Large intestine (tissue), 3 donors: ENCODE data around the gene IGF1R. TPM values are rescaled to one million over a fixed set of nuclear protein-coding genes. Genes with fewer than 3 reads are reported as not detected.
A peak's percentile ranks its signal among the peaks of the same experiment; 100 is the strongest.

Source experiments
- DNase-seq, 2 donors: peaks; one replicate each; pipeline versions ENCODE4 v3.0.0 to v3.0.0-alpha.2; 2013
- H3K27ac ChIP-seq: one replicate; pipeline ENCODE4 v1.5.1; 2013; ENCODE audit warnings: low read length
- H3K27me3 ChIP-seq: 2 replicates; pipeline ENCODE4 v1.6.1; 2013; ENCODE audit warnings: low read length; ENCODE audit not compliant: control insufficient read depth, insufficient read depth
- H3K36me3 ChIP-seq: 2 replicates; pipeline ENCODE4 v1.6.1; 2013; ENCODE audit warnings: low read length; ENCODE audit not compliant: control insufficient read depth, insufficient read depth
- H3K4me1 ChIP-seq: one replicate; pipeline ENCODE4 v1.6.1; 2013; ENCODE audit warnings: low read length; ENCODE audit not compliant: control insufficient read depth, insufficient read depth
- H3K4me3 ChIP-seq: one replicate; pipeline ENCODE4 v1.5.1; 2013; ENCODE audit warnings: low read length
- H3K9me3 ChIP-seq: one replicate; pipeline ENCODE4 v1.6.1; 2013; ENCODE audit warnings: mild to moderate bottlenecking, low read depth, low read length, moderate library complexity; ENCODE audit not compliant: control insufficient read depth
- WGBS: methylation state at CpG from one replicate; pipeline ENCODE4 v1.1.5; 2013; ENCODE audit warnings: low lambda C conversion rate; ENCODE audit not compliant: insufficient coverage; 5-methylcytosine and 5-hydroxymethylcytosine counted together
- polyA plus RNA-seq: library from polyadenylated mRNA; unstranded; fragments of 120-200 nt; gene quantifications from one replicate; pipeline ENCODE4 v1.2.1, GENCODE V29; 2013

IGF1R gene
- polyA plus RNA-seq, 1 donor: 22.5 TPM

GRCh38 chr15:98941595-98942255 is 293.4 kb downstream of the IGF1R start:
- Histone ChIP-seq H3K4me1 (peaks cover 5% of the 10 kb centered on the region), H3K9me3 (no peaks in the 10 kb centered on the region), H3K4me3 (no peak overlapping the region), H3K36me3 (peaks cover 83% of the 10 kb centered on the region), H3K27me3 (no peaks in the 10 kb centered on the region), H3K27ac (no peak overlapping the region)
- WGBS: 44% methylated on average over 2 of the region's 5 CpGs
- peak in 1 of 2 donors; percentile 49 for DNase-seq

- Histone ChIP-seq H3K4me1 (peaks cover 5% of the 10 kb centered on the region), H3K36me3 (peaks cover 82% of the 10 kb centered on the region), H3K27ac (no peak overlapping the region), H3K27me3 (no peaks in the 10 kb centered on the region), H3K4me3 (no peak overlapping the region), H3K9me3 (no peaks in the 10 kb centered on the region)
- no CpG with 5 or more reads among the region's 7 CpGs for WGBS
- no peak for DNase-seq
These were observed 294.1 kb downstream of the IGF1R start for GRCh38 chr15:98942431-98942830.

DNA sequence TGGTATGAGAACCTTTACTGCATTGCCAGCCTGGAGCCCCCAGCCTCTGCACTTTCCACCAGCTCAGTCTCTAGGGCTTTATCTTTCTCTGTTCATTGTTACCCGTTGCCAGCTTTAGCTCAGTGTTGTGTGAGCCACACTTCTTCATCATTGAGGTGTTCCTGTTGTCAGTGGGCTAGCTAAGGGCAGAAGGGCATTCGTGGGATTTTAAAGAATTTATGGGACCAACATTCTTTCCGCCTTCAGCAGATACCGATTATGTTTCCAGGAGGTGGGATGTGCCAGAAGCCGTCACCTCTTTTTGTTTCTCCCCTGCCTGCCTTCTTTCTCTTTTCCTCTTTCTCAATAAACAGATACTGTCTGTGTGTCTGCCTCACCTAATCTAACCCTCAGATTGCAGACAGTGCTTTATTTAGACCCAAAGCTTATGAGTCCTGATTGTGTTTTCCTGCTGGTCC is 294.7 kb downstream of the IGF1R start:
- no peaks in the 10 kb centered on the region for H3K27me3 ChIP-seq
- no peak overlapping the region for H3K4me3 ChIP-seq
- H3K4me1 ChIP-seq: peaks cover 5% of the 10 kb centered on the region
- 70% methylated on average over 2 of the region's 5 CpGs for WGBS
- no peak for DNase-seq
- H3K9me3 ChIP-seq: no peaks in the 10 kb centered on the region
- peaks cover 80% of the 10 kb centered on the region for H3K36me3 ChIP-seq
- H3K27ac ChIP-seq: no peak overlapping the region

GRCh38 chr15:98943601-98944151 is 295.3 kb downstream of the IGF1R start:
- Histone ChIP-seq H3K27ac (no peak overlapping the region), H3K27me3 (no peaks in the 10 kb centered on the region), H3K4me3 (no peak overlapping the region), H3K9me3 (no peaks in the 10 kb centered on the region), H3K36me3 (peaks cover 81% of the 10 kb centered on the region), H3K4me1 (peaks cover 5% of the 10 kb centered on the region)
- peak; percentile 16 to 57 for DNase-seq
- 53% methylated on average over 3 of the region's 6 CpGs for WGBS

- H3K36me3 ChIP-seq: peaks cover 83% of the 10 kb centered on the region
- peaks cover 5% of the 10 kb centered on the region for H3K4me1 ChIP-seq
- H3K9me3 ChIP-seq: no peaks in the 10 kb centered on the region
- H3K27me3 ChIP-seq: no peaks in the 10 kb centered on the region
- H3K4me3 ChIP-seq: no peak overlapping the region
- DNase-seq: no peak
- H3K27ac ChIP-seq: no peak overlapping the region
- WGBS: 100% methylated on average over 3 of the region's 15 CpGs
These were observed 298.2 kb downstream of the IGF1R start for GRCh38 chr15:98946301-98947255.

GRCh38 chr15:98948456-98948855 is 300.1 kb downstream of the IGF1R start:
- H3K4me1 ChIP-seq: peaks cover 2% of the 10 kb centered on the region
- H3K27me3 ChIP-seq: no peaks in the 10 kb centered on the region
- H3K36me3 ChIP-seq: peaks cover 86% of the 10 kb centered on the region
- no peak overlapping the region for H3K27ac ChIP-seq
- no peak overlapping the region for H3K4me3 ChIP-seq
- DNase-seq: no peak
- WGBS: no CpG with 5 or more reads among the region's 13 CpGs
- no peaks in the 10 kb centered on the region for H3K9me3 ChIP-seq

DNA sequence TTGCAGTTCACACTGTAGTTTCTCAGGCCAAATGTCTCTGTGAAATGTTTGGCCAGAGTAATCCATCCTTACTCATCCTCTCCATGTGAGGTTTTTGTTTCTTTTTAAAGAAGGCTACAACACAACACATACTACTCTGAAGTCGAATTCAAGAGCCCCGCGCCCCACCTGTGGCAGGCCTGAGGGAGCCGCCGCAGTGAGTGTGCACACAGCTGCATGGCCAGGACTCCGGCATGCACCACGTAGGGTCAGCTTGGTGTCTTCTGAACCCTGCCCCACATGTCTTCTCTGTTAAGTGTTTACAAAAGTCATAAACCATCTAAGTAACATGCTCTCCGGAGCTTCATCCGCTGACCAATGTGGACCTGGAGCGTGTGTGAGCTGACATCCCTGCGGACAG is 300.6 kb downstream of the IGF1R start:
- Histone ChIP-seq H3K9me3 (no peaks in the 10 kb centered on the region), H3K36me3 (peaks cover 86% of the 10 kb centered on the region), H3K27ac (no peak overlapping the region), H3K4me3 (no peak overlapping the region), H3K4me1 (no peaks in the 10 kb centered on the region), H3K27me3 (no peaks in the 10 kb centered on the region)
- DNase-seq: no peak
- 82% methylated on average over 2 of the region's 11 CpGs for WGBS

DNA sequence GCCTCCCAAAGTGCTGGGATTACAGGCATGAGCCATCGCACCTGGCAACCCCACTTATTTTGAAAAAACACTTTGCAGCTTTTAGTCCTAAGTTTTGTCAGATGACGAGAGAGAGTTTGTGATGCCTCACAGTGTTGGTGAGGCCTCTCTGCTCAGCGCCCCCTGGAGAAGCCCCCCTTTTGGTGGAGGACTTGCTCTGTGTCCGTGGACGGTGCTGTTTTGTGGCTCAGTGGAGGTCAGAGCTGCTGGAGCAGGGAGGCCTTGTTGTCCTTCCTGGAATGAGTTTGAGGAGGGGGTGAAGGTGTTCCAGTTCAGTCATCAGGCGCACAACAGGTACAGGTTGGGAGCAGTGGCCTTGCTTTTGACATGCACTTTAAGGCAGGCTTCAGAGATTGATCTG is 301.3 kb downstream of the IGF1R start:
- no peaks in the 10 kb centered on the region for H3K4me1 ChIP-seq
- H3K27me3 ChIP-seq: no peaks in the 10 kb centered on the region
- H3K4me3 ChIP-seq: no peak overlapping the region
- H3K36me3 ChIP-seq: peaks cover 86% of the 10 kb centered on the region
- H3K27ac ChIP-seq: no peak overlapping the region
- H3K9me3 ChIP-seq: no peaks in the 10 kb centered on the region
- DNase-seq: no peak
- no CpG with 5 or more reads among the region's 6 CpGs for WGBS

DNA sequence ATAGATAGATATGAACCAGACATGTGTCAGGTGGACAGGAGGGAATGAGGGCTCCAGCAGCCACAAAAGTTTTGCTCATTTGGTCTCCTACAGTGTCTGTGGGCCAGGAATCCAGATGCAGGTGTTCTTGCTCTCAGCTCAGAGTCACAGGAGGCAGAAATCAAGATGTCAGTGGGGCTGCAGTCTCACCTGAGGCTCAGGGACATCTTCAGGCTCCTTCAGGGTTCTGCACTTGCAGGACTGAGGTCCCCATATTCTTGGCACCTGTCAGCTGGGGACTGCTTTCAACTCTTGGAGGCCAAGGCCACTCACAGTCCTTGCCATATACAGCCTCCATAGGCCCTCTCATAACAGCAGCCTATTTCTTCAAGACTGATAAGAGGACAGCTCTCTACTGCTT is 301.9 kb downstream of the IGF1R start:
- no peak overlapping the region for H3K27ac ChIP-seq
- peaks cover 83% of the 10 kb centered on the region for H3K36me3 ChIP-seq
- no peak for DNase-seq
- H3K9me3 ChIP-seq: no peaks in the 10 kb centered on the region
- H3K4me1 ChIP-seq: no peaks in the 10 kb centered on the region
- H3K4me3 ChIP-seq: no peak overlapping the region
- no peaks in the 10 kb centered on the region for H3K27me3 ChIP-seq

GRCh38 chr15:98951004-98951403 is 302.7 kb downstream of the IGF1R start:
- no peaks in the 10 kb centered on the region for H3K9me3 ChIP-seq
- no peak overlapping the region for H3K4me3 ChIP-seq
- DNase-seq: no peak
- H3K36me3 ChIP-seq: peaks cover 84% of the 10 kb centered on the region
- H3K27ac ChIP-seq: no peak overlapping the region
- no CpG with 5 or more reads among the region's 7 CpGs for WGBS
- no peaks in the 10 kb centered on the region for H3K4me1 ChIP-seq
- no peaks in the 10 kb centered on the region for H3K27me3 ChIP-seq
